Activated T-cell treated with anti-CD3 and anti-CD28 coated beads, Interleukin-2, amount 50 U/mL, for 72 hours (primary cell): ENCODE results near the gene FCAR. TPM values are rescaled to one million over a fixed set of nuclear protein-coding genes. Genes with fewer than 3 reads are reported as not detected.
A peak's percentile ranks its signal among the peaks of the same experiment; 100 is the strongest.
"Not testable (repeated sequence)": the region's sequence is repeated elsewhere in the genome, so short reads cannot be mapped to it uniquely, and the experiment has no call there.

ENCODE experiments used
- ATAC-seq, 2 donors: fragments of 150-1000 bp; cut with Tn5 transposase; replicated peaks in 1 of 2; 2 replicates each; pipeline ENCODE4 v1.10.0; 2021; ENCODE audit warnings: moderate library complexity in 2 of 2, mild to moderate bottlenecking in 1 of 2
- DNase-seq, 2 donors: peaks; one replicate each; pipeline ENCODE4 v3.0.0; 2021 to 2022; ENCODE audit warnings: mixed read lengths in 1 of 2
- H3K27ac Mint-ChIP-seq: one replicate; pipeline ENCODE4 v1.8.0; 2022; ENCODE audit warnings: mild to moderate bottlenecking, moderate library complexity, mixed read lengths
- H3K27me3 Mint-ChIP-seq: one replicate; pipeline ENCODE4 v1.8.0; 2022; ENCODE audit warnings: low read depth, mixed read lengths
- H3K36me3 Mint-ChIP-seq, 2 donors: one replicate each; pipeline ENCODE4 v1.8.0; 2022; ENCODE audit warnings: mixed read lengths in 2 of 2, mild to moderate bottlenecking in 1 of 2; ENCODE audit not compliant: insufficient read depth in 2 of 2
- H3K4me1 Mint-ChIP-seq: one replicate; pipeline ENCODE4 v1.8.0; 2022; ENCODE audit warnings: low read depth, mixed read lengths
- H3K4me3 Mint-ChIP-seq, 2 donors: one replicate each; pipeline ENCODE4 v1.8.0; 2022; ENCODE audit warnings: mild to moderate bottlenecking in 2 of 2, mixed read lengths in 2 of 2, moderate library complexity in 2 of 2
- H3K9me3 Mint-ChIP-seq, 2 donors: one replicate each; pipeline ENCODE4 v1.8.0; 2022; ENCODE audit warnings: mixed read lengths in 2 of 2
- total RNA-seq, 2 donors: library from RNA; stranded (reverse); gene quantifications; one replicate each; pipeline ENCODE4 v1.2.3, GENCODE V29; 2022

Gene FCAR
- total RNA-seq, result not detected

DNA sequence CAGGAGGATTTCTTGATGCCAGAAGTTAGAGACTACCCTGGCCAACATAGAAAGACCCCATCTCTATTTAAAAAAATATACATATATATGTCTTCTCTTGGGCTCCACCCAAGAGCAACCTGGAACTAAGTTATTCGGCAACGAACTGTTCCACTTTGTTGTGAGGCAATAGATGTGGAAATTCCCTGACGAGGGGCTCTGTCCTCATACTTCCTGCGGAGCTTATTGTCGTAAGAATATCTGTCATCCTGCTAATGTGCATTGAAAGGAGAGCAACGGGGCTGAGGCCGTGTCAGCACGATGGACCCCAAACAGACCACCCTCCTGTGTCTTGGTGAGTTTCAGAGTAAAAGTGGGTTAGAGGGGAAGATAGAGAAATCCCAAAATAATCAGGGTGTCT lies at the start of gene FCAR:
Gene FCAR, plus strand, starts transcription at position 246 of the 400 bp plus-strand sequence. Its CDS starts 55 bp downstream, at position 301.
- Mint-ChIP-seq H3K27me3 (no peaks in the 10 kb centered on the region), H3K36me3 (no peaks in the 10 kb centered on the region)

DNA sequence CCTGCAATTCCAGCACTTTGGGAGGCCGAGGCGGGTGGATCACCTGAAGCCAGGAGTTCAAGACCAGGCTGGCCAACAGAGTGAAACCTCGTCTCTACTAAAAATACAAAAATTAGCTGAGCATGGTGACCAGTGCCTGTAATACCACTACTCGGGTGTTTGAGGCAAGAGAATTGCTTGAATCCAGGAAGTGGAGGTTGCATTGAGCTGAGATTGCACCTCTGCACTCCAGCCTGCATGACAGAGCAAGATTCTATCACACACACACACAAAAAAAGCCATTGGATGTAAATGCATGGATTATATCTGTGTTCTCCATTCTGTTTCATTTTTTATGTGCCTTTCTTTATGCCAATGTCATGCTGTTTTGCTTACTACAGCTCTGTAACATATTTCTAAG lies 49.6 kb upstream of the FCAR start:
- H3K27me3 Mint-ChIP-seq, H3K36me3 Mint-ChIP-seq, H3K4me3 Mint-ChIP-seq, ATAC-seq, H3K4me1 Mint-ChIP-seq, DNase-seq, H3K9me3 Mint-ChIP-seq, H3K27ac Mint-ChIP-seq: not testable (repeated sequence)

More for the DNA sequence above, at the start of gene FCAR:
- DNase-seq, result no peak
- no peak for ATAC-seq
- no peaks in the 10 kb centered on the region for H3K4me1 Mint-ChIP-seq
- H3K9me3 Mint-ChIP-seq, result no peaks in the 10 kb centered on the region
- H3K4me3 Mint-ChIP-seq, result no peak within 1 kb of the TSS
- no peak within 1 kb of the TSS for H3K27ac Mint-ChIP-seq

DNA sequence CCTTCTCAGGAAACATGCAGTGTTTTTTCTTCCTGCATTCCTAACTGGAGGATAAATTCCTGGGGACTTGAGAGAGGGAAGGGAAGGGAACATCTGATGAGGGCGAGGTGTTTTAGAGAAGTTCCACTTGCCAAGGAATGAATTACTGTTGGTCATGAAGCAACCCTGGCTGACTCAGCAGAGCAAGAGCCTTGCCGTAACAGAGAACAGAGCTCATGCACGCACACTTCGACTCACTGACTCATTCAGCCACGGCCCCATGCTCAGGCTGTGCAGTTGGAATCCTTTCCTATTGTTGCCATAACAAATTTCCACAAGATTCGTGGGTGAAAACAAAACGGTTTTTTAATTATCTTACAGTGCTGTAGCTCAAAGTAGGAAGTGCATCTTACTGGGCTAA lies 48.7 kb upstream of the FCAR start:
- H3K4me3 Mint-ChIP-seq, H3K9me3 Mint-ChIP-seq, DNase-seq, H3K27ac Mint-ChIP-seq, ATAC-seq, H3K4me1 Mint-ChIP-seq, H3K36me3 Mint-ChIP-seq, H3K27me3 Mint-ChIP-seq: not testable (repeated sequence)

DNA sequence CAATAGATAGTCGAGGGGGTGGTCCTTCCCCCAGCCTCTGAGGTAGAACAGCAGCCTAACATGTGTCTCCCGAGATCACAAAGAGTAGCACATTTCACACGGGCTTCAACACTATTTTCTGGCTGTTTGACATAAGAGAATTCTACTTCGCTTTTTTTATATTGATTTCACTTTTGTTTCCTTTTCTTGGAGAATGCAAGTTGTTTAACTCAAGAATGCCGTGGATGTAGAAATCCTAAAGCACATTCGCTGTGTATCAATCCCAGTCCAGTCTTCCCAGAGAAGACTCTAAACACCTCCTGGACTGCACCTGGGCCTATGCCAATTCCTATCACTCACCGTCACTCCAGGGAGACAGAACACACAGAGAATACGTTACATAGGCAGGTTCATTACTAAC lies 46.0 kb upstream of the FCAR start:
- DNase-seq, result not testable (repeated sequence)

DNA sequence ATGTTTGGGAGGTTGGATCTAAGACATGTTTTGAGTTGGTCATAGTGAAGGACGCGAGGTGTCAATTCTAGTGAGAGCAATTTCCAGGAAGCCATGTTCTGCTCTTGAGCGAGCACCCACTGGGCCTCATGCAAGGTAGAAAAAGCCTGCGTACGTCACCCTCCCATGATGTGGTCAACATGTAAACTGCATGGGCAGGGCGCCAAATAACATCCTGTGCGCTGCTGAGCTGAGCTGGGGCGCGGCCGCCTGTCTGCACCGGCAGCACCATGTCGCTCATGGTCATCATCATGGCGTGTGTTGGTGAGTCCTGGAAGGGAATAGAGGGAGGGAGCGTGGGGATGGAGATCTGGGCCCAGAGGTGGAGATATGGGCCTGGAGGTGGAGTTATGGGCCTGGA lies 41.5 kb upstream of the FCAR start, which contains the start of gene KIR2DS4:
Gene KIR2DS4, plus strand, starts transcription at position 181 of the 400 bp plus-strand sequence.
- not testable (repeated sequence) for H3K36me3 Mint-ChIP-seq, DNase-seq, H3K27ac Mint-ChIP-seq, H3K9me3 Mint-ChIP-seq, H3K4me3 Mint-ChIP-seq, H3K27me3 Mint-ChIP-seq, ATAC-seq, H3K4me1 Mint-ChIP-seq

More for the DNA sequence above, 46.0 kb upstream of the FCAR start:
- not testable (repeated sequence) for H3K4me1 Mint-ChIP-seq, ATAC-seq, H3K4me3 Mint-ChIP-seq, H3K36me3 Mint-ChIP-seq, H3K27me3 Mint-ChIP-seq, H3K27ac Mint-ChIP-seq, H3K9me3 Mint-ChIP-seq

DNA sequence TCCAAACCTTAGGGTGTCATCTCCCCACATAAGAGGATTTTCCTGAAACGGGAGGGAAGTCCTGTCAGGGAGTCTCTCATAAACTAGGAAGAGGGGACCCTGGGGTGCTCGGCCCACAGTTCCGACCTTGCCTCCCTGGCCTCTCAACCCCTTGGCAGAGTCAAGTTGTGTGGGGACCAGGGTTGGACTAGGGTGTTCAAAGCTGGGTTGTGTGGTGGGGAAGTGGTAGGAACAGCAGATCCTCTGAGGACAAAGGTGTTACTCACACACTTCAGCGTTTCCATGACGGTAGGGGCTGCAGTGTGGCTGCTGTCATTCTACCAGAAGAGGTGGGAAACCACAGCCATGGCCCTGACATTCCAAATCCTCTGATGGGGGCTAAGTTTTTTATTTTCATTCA lies 38.9 kb upstream of the FCAR start:
- not testable (repeated sequence) for H3K27ac Mint-ChIP-seq, H3K36me3 Mint-ChIP-seq, ATAC-seq, H3K9me3 Mint-ChIP-seq, H3K4me3 Mint-ChIP-seq, H3K27me3 Mint-ChIP-seq, H3K4me1 Mint-ChIP-seq
- DNase-seq, result peak in 1 of 2 donors; percentile 3

DNA sequence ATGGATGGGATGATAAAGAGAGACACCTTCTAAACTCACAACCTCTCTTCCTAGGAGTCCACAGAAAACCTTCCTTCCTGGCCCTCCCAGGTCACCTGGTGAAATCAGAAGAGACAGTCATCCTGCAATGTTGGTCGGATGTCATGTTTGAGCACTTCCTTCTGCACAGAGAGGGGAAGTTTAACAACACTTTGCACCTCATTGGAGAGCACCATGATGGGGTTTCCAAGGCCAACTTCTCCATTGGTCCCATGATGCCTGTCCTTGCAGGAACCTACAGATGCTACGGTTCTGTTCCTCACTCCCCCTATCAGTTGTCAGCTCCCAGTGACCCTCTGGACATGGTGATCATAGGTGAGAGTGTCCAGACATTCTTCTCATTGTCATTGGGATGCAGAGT lies 36.5 kb upstream of the FCAR start:
- H3K9me3 Mint-ChIP-seq, DNase-seq, H3K4me1 Mint-ChIP-seq: not testable (repeated sequence)

DNA sequence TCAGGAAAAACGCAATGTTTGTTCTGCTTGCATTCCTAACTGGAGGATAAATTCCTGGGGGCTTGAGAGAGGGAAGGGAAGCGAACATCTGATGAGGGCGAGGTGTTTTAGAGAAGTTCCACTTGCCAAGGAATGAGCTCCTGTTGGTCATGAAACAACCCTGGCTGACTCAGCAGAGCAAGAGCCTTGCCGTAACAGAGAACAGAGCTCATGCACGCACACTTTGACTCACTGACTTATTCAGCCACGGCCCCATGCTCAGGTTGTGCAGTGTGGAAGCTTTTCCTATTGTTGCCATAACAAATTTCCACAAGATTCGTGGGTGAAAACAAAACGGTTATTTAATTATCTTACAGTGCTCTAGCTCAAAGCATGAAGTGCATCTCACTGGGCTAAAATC lies 30.9 kb upstream of the FCAR start:
- peaks cover 24% of the 10 kb centered on the region for H3K27me3 Mint-ChIP-seq
- not testable (repeated sequence) for H3K4me3 Mint-ChIP-seq, DNase-seq, H3K4me1 Mint-ChIP-seq, H3K36me3 Mint-ChIP-seq, ATAC-seq, H3K27ac Mint-ChIP-seq, H3K9me3 Mint-ChIP-seq

More for the DNA sequence above, 36.5 kb upstream of the FCAR start:
- not testable (repeated sequence) for H3K4me3 Mint-ChIP-seq, H3K27me3 Mint-ChIP-seq, ATAC-seq, H3K27ac Mint-ChIP-seq, H3K36me3 Mint-ChIP-seq

DNA sequence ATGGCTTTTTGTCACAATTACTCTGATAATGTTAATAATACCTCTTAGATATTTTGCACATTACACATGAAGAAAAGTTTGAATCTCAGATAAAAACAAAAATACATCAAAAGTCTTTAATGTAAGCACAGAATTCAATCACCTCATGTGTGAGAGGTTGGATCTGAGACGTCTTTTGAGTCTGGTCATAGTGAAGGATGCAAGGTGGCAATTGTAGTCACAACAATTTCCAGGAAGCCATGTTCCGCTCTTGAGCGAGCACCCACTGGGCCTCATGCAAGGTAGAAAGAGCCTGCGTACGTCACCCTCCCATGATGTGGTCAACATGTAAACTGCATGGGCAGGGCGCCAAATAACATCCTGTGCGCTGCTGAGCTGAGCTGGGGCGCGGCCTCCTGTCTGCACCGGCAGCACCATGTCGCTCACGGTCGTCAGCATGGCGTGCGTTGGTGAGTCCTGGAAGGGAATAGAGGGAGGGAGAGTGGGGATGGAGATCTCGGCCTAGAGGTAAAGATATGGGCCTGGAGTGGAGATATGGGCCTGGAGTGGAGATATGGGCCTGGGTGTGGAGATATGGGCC lies 23.9 kb upstream of the FCAR start, which contains the start of gene KIR3DL2:
Gene KIR3DL2, plus strand, starts transcription at position 383 of the 580 bp plus-strand sequence. Its CDS starts 33 bp downstream, at position 416.
- H3K4me1 Mint-ChIP-seq, H3K9me3 Mint-ChIP-seq, ATAC-seq, H3K36me3 Mint-ChIP-seq, DNase-seq: not testable (repeated sequence)
- peaks cover 21% of the 10 kb centered on the region for H3K27me3 Mint-ChIP-seq
- H3K4me3 Mint-ChIP-seq, result peak within 1 kb of the TSS in 1 of 2 donors; percentile 37
- peak within 1 kb of the TSS; percentile 14 for H3K27ac Mint-ChIP-seq

DNA sequence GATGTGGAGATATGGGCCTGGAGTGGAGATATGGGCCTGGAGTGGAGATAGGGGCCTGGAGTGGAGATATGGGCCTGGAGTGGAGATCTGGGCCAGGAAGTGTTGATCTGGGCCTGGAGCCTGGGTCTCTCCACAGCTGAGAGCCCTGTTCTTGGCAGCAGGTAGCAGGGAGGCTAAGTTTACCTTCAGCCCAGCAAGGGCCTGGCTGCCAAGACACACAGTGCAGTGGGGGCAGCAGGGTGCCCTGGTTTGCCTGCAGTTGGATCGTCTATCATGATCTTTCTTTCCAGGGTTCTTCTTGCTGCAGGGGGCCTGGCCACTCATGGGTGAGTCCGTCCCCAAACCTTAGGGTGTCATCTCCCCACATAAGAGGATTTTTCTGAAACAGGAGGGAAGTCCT lies 23.1 kb upstream of the FCAR start:
- ATAC-seq (no peak), DNase-seq (no peak)
- peaks cover 21% of the 10 kb centered on the region for H3K27me3 Mint-ChIP-seq
- no peaks in the 10 kb centered on the region for H3K4me1 Mint-ChIP-seq
- no peak overlapping the region for H3K4me3 Mint-ChIP-seq
- peaks cover 2 to 3% of the 10 kb centered on the region in 2 donors for H3K9me3 Mint-ChIP-seq
- H3K27ac Mint-ChIP-seq, result no peak overlapping the region
- no peaks in the 10 kb centered on the region for H3K36me3 Mint-ChIP-seq

DNA sequence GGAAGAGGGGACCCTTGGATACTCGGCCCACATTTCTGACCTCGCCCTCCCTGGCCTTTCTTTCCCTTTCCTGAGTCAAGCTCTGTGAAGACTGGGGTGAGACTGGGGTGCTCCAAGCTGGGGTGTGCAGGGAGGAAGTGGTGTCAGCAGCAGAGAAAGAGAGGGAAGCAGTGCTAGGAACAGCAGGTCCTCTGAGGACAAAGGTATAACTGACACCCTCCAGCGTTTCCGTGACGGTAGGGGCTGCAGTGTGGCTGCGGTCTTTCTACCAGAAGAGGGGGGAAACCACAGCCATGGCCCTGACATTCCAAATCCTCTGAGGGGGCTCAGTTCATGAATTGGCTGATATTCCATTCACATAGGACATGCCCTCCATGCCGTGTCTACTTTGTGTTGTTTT lies 22.7 kb upstream of the FCAR start:
- peaks cover 21% of the 10 kb centered on the region for H3K27me3 Mint-ChIP-seq
- H3K4me3 Mint-ChIP-seq, result no peak overlapping the region
- DNase-seq (no peak), ATAC-seq (no peak)
- no peak overlapping the region for H3K27ac Mint-ChIP-seq
- H3K4me1 Mint-ChIP-seq, result no peaks in the 10 kb centered on the region
- H3K9me3 Mint-ChIP-seq, result peaks cover 2% of the 10 kb centered on the region in 2 donors
- no peaks in the 10 kb centered on the region for H3K36me3 Mint-ChIP-seq

DNA sequence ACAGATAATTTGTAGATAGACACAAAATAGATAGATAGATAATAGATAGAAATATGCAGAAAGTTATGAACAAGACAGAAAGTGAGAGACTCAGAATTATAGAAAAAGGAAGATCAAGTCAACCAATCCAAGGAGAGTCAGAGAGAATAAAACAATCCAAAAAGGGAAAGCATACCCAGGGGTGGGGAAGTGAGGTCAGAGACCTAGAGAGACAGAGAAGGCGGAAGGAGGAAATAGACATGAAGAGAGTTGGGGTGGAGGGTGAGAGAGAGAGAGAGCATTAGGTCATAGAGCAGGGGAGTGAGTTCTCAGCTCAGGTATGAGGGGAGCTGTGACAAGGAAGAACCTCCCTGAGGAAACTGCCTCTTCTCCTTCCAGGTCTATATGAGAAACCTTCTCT lies 18.8 kb upstream of the FCAR start:
- H3K27me3 Mint-ChIP-seq, DNase-seq, H3K4me1 Mint-ChIP-seq, H3K4me3 Mint-ChIP-seq, H3K36me3 Mint-ChIP-seq, H3K27ac Mint-ChIP-seq, ATAC-seq, H3K9me3 Mint-ChIP-seq: not testable (repeated sequence)

DNA sequence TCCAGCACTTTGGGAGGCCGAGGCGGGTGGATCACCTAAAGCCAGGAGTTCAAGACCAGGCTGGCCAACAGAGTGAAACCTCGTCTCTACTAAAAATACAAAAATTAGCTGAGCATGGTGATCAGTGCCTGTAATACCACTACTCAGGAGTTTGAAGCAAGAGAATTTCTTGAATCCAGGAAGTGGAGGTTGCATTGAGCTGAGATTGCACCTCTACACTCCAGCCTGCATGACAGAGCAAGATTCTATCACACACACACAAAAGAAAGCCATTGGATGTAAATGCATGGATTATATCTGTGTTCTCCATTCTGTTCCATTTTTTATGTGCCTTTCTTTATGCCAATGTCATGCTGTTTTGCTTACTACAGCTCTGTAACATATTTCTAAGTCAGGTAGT lies 15.6 kb upstream of the FCAR start:
- ATAC-seq, DNase-seq, H3K4me3 Mint-ChIP-seq, H3K27me3 Mint-ChIP-seq, H3K9me3 Mint-ChIP-seq, H3K27ac Mint-ChIP-seq, H3K4me1 Mint-ChIP-seq, H3K36me3 Mint-ChIP-seq: not testable (repeated sequence)

DNA sequence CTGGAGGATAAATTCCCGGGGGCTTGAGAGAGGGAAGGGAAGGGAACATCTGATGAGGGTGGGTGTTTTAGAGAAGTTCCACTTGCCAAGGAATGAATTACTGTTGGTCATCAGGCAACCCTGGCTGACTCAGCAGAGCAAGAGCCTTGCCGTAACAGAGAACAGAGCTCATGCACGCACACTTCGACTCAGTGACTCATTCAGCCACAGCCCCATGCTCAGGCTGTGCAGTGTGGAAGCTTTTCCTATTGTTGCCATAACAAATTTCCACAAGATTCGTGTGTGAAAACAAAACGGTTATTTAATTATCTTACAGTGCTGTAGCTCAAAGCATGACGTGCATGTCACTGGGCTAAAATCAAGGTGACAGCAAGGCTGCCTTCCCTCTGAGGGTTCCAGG lies 14.6 kb upstream of the FCAR start:
- H3K36me3 Mint-ChIP-seq, DNase-seq, H3K4me1 Mint-ChIP-seq, ATAC-seq, H3K9me3 Mint-ChIP-seq, H3K27me3 Mint-ChIP-seq, H3K27ac Mint-ChIP-seq, H3K4me3 Mint-ChIP-seq: not testable (repeated sequence)
